GM21528 (cell line): ENCODE data around the gene EYS.

Source experiments
- ATAC-seq: cut with Tn5 transposase; IDR thresholded peaks from one replicate; pipeline ENCODE4 v1.9.1; 2021; ENCODE audit warnings: mild to moderate bottlenecking, moderate library complexity; ENCODE audit not compliant: unreplicated experiment, low FRiP score

EYS gene

DNA sequence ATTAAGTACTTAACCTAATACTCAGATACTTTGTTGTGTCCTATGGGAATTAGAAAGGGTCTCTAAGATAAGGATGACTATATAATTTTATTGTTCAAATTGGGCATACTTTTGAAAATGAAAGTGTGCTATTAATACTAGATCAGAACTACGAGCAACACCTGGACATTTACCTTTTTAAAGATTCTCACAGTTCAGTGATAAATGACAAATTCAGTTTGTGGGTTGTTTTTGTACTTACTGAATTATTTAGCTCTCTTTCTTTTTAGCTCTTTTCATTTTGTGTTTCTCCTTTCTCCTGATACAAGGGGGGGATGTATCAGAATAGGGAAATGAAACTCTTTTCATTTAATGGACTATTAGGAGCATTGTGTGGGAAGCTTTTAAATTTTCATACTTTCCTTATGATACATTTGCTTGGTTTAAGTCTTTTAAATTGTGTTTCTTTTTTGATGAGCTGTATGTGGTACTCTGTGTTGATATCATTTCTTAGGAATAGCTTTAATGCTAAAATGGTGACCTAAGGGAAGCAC is 2023.9 kb downstream of the EYS start:
- ATAC-seq: no peak

DNA sequence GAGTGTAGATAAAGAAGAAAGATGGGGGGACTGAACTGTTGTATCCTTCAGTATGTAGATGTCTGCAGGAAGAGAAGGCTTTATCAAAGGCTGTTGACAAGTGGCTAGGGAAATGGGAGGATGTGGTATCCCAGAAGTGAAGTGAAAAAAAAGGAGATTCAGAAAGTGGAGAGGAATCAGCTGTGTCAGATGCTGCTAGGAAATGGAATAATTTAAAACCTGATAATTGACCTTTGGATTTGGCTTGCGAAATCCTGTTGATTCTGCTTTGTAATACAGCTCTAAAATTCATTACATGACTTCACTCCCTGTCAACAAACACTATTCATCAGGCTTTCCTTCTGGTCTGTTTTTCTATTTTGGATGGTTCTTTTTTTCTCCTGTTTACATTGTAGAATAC is 2029.7 kb downstream of the EYS start:
- ATAC-seq: no peak

DNA sequence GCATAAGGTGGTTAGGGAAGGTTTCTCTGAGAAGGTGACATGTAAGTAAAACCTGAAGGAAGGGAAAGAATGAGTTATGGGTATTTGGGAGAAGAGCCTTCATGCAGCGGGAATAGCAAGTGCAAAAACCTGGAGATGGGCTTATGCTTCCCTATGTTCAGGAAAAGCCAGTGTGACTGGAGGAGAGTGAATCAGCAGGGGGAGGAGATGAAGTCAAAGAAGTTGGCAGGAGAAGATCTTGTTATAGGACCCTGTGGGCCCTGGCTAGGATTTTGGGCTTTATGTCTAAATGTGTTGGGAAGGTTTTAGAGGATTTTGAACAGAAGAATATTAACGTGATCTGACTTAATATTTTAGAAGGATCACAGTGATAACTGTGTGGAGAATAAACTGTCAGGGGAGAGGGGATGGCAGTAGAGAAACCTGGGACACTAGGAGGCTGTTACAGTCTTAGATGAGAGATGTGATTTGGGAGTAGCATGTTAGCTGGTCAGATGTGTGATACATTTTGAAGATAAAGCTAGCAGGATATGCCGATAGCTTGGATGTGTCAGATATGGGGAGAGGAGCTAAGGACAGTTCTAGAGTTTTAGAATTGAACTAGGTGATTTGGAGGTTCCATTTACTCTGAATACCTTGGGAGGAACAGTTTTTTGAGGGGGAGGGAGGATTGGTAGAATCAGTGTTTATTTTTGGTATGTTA is 2030.5 kb downstream of the EYS start:
- ATAC-seq: no peak

DNA sequence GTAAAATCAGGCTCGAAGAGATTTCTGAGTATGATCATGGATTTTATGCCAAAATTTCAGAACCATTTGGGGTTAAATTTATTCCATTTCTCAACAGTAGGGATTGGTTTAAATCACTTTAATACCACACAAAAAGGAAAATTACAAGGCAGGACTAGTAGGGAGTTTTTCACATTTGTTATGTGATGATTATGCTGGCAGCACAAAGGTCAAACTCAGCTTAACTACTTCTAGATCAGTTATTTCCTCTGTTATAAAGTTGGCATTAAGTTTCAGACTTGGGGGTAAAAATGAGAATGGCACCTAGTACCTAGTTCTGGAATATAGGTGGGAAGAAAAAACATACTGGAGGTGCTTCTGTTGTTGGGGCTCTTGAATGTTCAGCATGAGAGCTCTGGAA is 2031.9 kb downstream of the EYS start:
- ATAC-seq: no peak

DNA sequence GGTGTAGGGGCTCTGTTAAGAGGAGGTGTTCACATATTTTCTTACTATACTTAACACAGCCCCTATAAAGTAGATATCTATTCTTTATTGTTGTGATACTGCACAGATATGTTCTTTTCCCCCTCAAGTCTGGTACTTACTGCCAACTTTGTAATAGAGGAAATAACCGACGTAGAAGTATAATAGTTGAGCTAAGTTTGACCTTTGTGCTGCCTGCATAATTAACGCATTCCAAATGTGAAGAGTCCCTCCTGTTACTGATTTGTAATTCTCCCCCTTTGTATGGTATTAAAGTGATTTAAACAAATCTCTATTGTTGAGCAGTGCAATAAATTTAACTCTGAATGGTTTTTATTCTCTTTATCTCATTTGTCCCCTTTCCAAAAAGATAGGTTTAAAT is 2032.4 kb downstream of the EYS start:
- ATAC-seq: no peak

DNA sequence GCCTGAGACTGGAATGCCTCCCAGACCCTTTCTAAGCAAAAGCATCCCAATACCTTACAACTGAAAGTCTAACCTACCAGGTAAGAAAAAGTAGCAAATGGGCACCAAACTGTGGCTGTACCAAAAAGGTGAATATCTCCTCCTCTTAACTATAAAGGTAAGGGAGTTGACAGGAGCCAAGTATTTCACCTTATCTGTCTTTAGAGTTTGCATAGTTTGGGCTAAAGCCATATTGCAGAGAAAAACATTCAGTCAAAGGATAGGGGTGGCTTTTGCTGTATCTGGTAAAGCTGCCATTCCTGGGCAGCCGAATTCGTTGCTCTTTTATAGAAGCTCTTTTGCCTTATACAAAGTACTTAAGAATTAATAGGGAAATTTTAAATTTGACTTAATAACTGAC is 2033.3 kb downstream of the EYS start:
- no peak for ATAC-seq

DNA sequence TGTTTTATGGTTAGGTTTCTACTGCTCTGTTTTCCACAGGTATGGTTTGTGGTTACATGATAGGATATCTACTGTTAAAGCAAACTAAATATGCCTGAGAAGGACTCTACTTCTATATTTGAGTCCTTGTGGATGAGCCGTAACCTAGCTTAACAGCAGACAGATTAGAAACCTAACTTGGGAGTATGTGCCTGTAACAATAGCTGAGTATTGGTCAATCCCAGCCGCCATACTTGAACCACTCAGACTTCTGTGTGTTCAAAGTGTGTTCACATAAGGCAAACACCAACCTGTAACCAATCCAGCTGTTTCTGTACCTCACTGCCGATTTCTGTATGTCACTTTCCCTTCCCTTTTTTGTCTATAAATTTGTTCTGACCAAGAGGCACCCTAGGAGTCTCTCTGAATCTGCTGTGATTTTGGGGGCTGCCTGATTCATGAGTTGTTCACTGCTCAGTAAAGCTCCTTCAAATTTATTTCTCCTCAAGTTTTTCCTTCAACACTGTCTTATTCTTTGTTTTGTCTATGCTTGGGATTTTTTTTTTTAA is 2034.4 kb downstream of the EYS start:
- ATAC-seq: no peak

DNA sequence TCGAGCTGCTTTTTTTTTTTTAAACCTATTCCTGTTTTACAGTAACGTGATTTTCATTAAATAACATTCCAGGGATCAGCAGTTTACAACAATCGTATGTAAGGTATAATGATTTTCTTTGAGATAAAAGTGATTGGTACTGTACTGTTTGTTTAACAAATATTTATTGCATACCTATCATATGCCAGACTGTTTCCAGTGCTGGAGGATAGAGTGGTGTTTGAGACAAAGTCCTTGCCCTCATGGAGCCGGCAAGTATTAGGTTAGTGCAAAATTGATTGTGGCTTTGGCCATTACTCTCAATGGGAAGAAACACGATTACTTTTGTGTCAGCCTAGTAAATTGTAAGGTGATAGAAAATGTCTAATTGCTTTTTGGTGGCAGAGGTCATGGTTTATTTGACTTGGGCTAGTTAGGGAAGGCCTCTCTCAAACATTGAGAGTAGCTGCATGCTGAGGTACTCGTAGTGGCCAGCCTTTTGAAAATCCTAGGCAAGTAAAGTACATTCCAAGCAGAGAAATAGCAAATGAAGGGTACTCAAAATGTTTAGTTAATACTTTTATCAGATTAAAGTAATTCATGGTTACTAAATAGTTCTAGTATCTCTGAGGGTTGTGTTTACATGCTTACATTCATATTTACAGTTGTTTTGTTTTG is 2035.8 kb downstream of the EYS start:
- no peak for ATAC-seq
